HG02678 (cell line): Measurements from ENCODE around the gene KARS1.
"Not testable (repeated sequence)": the region's sequence is repeated elsewhere in the genome, so short reads cannot be mapped to it uniquely, and the experiment has no call there.

Source experiments
- ATAC-seq: cut with Tn5 transposase; IDR thresholded peaks from one replicate; pipeline ENCODE4 v1.9.1; 2021; ENCODE audit warnings: mild to moderate bottlenecking, moderate library complexity; ENCODE audit not compliant: unreplicated experiment

KARS1 gene

GRCh38 chr16:75626806-75627205 lies 20.7 kb downstream of the KARS1 start:
- ATAC-seq = no peak

- no peak for ATAC-seq
Measured at GRCh38 chr16:75624921-75625334, 22.5 kb downstream of the KARS1 start.

- peak; percentile 92 for ATAC-seq
Measured at GRCh38 chr16:75622761-75623605, 24.5 kb downstream of the KARS1 start, which contains the start of gene ADAT1. Gene ADAT1, minus strand, starts transcription at chr16:75623281. Its CDS starts 2,482 bp downstream, at chr16:75620799.

- no peak for ATAC-seq
Measured at GRCh38 chr16:75621170-75621477, 26.3 kb downstream of the KARS1 start.

- no peak for ATAC-seq
Measured at GRCh38 chr16:75620326-75621169, 26.9 kb downstream of the KARS1 start.

GRCh38 chr16:75618780-75619179 lies 28.7 kb downstream of the KARS1 start:
- no peak for ATAC-seq

GRCh38 chr16:75617121-75617520 lies 30.3 kb downstream of the KARS1 start:
- no peak for ATAC-seq

GRCh38 chr16:75616521-75617010 lies 30.9 kb downstream of the KARS1 start:
- ATAC-seq = no peak

GRCh38 chr16:75615619-75616018 lies 31.8 kb downstream of the KARS1 start:
- no peak for ATAC-seq

GRCh38 chr16:75614066-75614897 lies 33.2 kb downstream of the KARS1 start:
- no peak for ATAC-seq

GRCh38 chr16:75606507-75606906 lies 41.0 kb downstream of the KARS1 start:
- ATAC-seq = no peak

GRCh38 chr16:75603241-75603640 lies 44.2 kb downstream of the KARS1 start:
- no peak for ATAC-seq

GRCh38 chr16:75599452-75600277 lies 47.8 kb downstream of the KARS1 start:
- no peak for ATAC-seq

- no peak for ATAC-seq
Measured at GRCh38 chr16:75593825-75594820, 53.3 kb downstream of the KARS1 start.

- ATAC-seq = no peak
Measured at GRCh38 chr16:75593308-75593707, 54.2 kb downstream of the KARS1 start.

GRCh38 chr16:75591927-75592326 lies 55.5 kb downstream of the KARS1 start:
- ATAC-seq = not testable (repeated sequence)

- no peak for ATAC-seq
Measured at GRCh38 chr16:75590920-75591843, 56.3 kb downstream of the KARS1 start.

- no peak for ATAC-seq
Measured at GRCh38 chr16:75589306-75589705, 58.2 kb downstream of the KARS1 start.
